ENCODE results near the gene MSX1.

MSX1 gene

DNA sequence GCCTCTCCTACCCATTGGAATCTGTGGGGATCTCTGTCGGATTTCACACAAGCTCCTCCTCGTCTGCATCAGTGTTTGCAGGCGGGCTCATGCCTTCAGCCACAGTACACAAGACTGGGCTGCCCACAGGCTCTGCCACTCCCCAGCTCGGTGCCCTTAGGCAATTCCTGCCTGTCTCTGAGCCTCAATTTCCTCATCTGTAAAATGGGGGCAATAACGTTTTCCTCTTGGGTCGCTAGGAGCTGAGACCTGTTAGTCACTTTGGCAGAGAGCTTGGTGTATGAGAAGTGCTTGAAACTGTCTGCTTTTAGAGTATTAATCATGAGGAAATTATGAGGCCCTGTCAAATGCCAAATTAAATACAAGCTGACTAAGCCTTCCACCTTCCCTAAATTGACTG, 27.6 kb upstream of the MSX1 start:
- no peak for DNase-seq
- H3K27ac Mint-ChIP-seq = no peak overlapping the region
- H3K27me3 Mint-ChIP-seq = peaks cover 13% of the 10 kb centered on the region
- H3K9me3 Mint-ChIP-seq = peaks cover 15% of the 10 kb centered on the region
- H3K4me3 Mint-ChIP-seq = no peak overlapping the region
- no peak for ATAC-seq
- H3K4me1 Mint-ChIP-seq = no peaks in the 10 kb centered on the region
- no peaks in the 10 kb centered on the region for H3K36me3 Mint-ChIP-seq (ENCODE audit: low read depth)

DNA sequence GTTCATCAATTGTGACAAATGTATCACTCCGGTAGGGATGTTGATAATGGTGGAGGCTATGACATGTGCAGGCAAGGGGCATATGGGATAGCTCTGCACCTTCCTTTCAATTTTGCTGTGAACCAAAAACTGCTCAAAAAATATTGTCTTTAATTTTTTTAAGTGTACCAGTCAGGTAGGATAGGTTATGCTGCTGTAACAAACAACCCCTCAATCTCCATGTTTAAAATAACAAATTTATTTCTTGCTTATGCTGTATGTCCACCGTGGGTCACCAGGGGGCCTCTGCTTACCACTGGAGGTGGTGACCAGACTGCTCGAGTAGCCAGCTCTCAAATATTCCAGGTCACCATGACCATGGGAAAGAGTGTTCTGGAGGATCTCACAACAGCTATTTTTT, 23.4 kb upstream of the MSX1 start:
- Mint-ChIP-seq H3K36me3 (ENCODE audit: low read depth) (no peaks in the 10 kb centered on the region), H3K9me3 (peaks cover 15% of the 10 kb centered on the region)

DNA sequence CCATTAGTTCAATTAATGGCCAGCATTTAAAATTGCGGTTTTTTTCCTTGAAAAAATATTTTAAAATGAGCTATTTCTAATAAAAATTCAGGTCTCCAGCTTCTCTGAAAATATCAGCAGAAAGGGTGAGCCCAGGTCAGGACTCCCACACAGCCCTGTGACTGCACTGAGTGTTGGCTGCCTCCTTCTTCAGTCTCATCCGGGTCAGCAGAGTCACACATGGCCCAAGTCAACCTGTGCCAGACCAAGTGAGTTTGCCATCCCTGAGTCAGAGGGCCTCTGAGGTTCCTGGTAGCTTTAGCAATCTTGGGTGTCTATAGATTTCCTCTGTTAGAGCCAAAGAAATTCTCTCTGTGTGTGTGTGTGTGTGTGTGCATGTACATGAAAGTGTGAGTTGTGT, 22.1 kb upstream of the MSX1 start:
- no peaks in the 10 kb centered on the region for H3K4me1 Mint-ChIP-seq
- no peak overlapping the region for H3K4me3 Mint-ChIP-seq
- no peak for DNase-seq
- H3K27me3 Mint-ChIP-seq = peaks cover 16% of the 10 kb centered on the region
- no peak for ATAC-seq
- no peaks in the 10 kb centered on the region for H3K36me3 Mint-ChIP-seq (ENCODE audit: low read depth)
- peaks cover 15% of the 10 kb centered on the region for H3K9me3 Mint-ChIP-seq
- H3K27ac Mint-ChIP-seq = no peak overlapping the region

More for the DNA sequence above, 23.4 kb upstream of the MSX1 start:
- ATAC-seq (no peak), DNase-seq (no peak)
- H3K4me3 Mint-ChIP-seq = no peak overlapping the region
- H3K27me3 Mint-ChIP-seq = peaks cover 11% of the 10 kb centered on the region
- H3K27ac Mint-ChIP-seq = no peak overlapping the region
- H3K4me1 Mint-ChIP-seq = no peaks in the 10 kb centered on the region

DNA sequence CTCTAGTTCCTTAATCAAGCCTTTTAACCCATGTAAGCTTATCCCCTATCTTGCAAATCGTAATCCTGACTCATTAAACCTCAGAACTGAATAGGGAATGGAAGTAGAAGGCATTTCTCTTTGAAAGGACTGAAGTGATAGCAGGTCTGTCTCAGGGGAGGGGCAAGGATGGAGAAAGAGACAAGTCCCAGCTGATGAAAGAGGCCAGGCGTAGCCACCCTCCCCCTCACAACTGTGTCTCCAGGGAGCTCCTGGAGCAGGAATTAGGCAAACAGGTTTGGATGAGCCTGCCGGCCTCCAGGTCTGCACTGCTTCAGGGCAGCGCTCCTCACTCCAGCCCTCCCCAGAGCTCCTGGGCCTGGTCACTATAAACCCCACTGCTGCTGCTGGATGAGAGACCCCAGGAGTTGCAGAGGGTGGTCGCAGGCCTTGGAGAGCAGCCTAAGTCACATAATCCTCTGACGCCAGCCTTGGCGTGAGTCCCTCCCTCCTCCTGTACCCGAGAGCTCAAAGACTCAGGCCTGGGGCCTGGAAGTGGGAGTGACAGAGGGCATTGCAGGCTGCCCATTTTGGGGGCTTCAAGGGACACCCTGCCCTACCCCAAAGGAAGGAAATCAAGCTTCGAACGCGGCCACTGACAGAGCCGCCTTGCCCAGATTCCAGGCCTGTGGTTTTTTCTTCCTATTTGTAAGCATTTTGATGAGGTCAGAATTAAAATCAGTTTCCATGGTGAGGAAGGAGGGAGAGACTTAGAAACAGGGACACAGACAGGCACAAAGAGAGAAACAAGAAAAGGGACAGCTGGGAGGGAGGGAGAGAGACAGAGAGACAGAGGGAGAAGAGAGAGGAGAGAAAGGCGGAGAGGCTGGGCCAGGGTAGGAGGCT, 21.2 kb upstream of the MSX1 start:
- peaks cover 4% of the 10 kb centered on the region for H3K4me1 Mint-ChIP-seq
- no peak overlapping the region for H3K4me3 Mint-ChIP-seq
- peaks cover 15% of the 10 kb centered on the region for H3K9me3 Mint-ChIP-seq
- H3K27ac Mint-ChIP-seq = no peak overlapping the region
- DNase-seq (no peak), ATAC-seq (no peak)
- H3K36me3 Mint-ChIP-seq (ENCODE audit: low read depth) = no peaks in the 10 kb centered on the region
- H3K27me3 Mint-ChIP-seq = peaks cover 23% of the 10 kb centered on the region

DNA sequence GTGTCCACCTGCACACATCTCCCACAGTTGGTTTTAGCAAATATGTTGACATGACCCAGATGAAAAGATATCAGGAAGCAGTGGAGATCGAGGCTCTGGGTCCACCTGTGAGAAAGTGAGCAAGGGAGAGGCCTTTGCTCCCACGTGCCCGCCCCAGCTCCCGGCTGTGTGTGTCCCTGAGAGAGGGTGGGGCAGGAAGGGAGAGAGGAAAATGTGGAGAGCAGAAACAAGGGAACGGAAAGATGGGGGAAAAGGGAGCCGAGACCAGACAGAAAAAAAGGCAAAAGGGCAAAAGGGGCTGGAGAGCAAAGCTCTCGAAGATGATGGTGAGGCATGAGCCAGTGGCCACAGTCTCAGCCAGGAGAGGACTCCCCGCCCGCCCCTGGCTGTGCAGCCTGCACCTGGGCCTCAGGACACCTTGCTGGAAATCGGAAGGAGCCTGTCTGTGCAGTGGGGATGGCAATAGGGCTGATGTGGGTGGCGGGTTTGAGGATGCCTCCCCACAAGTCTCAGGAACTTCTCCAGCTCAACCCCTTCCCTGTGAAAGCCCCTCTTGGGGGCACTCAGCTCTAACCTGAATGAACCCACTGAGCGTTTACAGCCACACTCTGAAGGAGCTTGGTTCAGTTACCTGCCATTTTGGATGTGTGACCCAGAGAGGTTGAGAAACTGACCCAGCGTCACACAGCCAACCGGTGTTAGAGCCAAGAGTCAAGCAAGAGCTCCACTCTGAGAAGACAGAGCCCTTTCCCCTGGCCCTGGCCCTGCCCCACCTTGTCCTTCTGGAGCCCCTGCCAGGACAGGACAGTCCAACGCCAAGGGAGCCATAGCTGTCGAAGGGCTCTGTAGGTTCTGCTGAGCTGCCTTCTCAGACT, 20.3 kb upstream of the MSX1 start:
- Mint-ChIP-seq H3K36me3 (ENCODE audit: low read depth) (no peaks in the 10 kb centered on the region), H3K27me3 (peaks cover 25% of the 10 kb centered on the region), H3K9me3 (peaks cover 9% of the 10 kb centered on the region), H3K4me3 (no peak overlapping the region), H3K4me1 (peaks cover 4% of the 10 kb centered on the region), H3K27ac (no peak overlapping the region)
- ATAC-seq (no peak), DNase-seq (no peak)

DNA sequence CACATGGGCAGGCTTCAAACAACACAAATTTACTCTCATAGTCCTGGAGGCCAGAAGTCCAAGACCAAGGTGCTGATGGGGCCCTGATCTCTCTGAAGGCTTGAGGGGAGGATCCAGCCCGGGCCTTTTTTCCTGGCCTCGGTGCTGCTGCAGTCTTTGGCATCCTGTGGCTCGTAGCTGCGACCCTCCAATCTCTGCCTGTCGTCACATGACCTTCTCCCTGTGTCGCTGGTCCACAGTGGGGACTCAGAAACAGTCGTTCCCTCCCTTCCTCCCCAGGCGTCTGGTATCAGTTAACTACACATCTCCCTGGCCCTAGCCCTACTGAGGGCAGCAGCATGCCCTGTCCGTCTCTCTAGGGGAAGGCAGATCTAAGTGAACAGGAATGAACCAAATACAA, 19.1 kb upstream of the MSX1 start:
- H3K4me1 Mint-ChIP-seq = peaks cover 4% of the 10 kb centered on the region
- no peak overlapping the region for H3K27ac Mint-ChIP-seq
- H3K36me3 Mint-ChIP-seq (ENCODE audit: low read depth) = no peaks in the 10 kb centered on the region
- peaks cover 2% of the 10 kb centered on the region for H3K9me3 Mint-ChIP-seq
- ATAC-seq (no peak), DNase-seq (no peak)
- H3K4me3 Mint-ChIP-seq = no peak overlapping the region
- H3K27me3 Mint-ChIP-seq = peaks cover 25% of the 10 kb centered on the region

DNA sequence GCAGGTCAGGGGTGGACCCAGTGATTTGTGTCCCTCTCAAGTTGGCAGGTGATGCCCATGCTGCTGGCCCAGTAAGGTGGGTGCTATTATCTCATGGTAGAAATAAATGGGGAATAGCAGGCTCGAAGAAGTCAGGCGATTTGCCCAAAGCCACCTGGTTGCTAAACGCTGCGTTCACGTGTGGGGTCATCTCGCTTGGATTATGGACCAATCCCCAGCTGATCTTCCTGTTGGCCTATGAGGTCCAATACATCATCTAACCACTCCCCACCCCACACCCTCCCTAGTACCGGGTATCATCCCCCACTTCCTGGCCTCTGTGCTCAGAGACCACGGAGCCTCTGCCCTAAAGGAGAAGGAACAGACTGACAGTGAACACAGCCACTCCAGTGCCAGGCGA, 18.3 kb upstream of the MSX1 start:
- no peak overlapping the region for H3K4me3 Mint-ChIP-seq

DNA sequence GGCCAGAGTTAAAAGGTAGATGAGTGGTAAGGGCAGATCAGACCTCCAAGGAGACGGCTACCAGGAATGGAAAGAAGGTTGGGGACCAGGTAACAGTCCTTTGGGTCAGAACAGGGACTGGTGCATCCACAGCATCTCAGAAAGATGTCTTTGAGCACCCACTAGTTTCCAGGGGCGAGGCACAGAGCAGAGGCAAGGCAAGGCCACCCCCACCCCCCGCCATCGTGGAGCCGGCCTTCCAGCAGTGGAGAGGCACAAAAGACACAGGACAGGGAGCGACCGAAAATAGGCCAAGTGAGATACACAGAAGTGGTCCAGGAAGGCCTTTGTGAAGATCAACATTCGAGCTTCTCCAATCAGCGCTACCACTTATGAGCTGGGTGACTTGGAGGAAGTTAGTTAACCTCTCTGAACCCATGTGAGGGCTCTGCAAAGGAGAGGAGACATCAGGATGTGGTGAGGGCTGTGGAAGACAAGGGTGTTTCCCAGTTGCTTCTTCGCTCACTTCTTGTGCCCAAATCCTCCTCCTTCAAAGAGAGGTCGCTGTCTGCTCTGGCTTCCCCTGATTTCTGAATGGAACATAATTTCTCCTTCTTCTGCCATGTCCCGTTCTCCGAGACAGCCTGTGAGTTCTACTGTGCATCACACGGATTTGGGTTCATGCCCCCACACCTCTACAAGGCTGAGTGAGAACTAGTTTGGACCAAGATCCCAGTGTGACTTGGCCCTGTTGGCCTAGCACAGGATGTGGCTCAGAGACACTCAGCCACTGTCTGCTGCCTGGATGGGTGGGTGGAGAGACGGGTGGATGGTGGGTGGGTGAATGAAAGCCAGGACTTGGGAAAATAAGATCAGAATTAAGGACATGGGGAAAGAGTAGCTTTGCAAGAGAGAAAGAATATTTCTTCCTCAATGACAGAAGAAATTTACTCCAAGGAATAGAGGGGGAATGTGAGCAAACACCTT, 16.7 kb upstream of the MSX1 start:
- DNase-seq = no peak
- no peak for ATAC-seq
- H3K9me3 Mint-ChIP-seq = no peaks in the 10 kb centered on the region
- H3K4me3 Mint-ChIP-seq = no peak overlapping the region
- H3K27ac Mint-ChIP-seq = no peak overlapping the region
- H3K27me3 Mint-ChIP-seq = peaks cover 23% of the 10 kb centered on the region
- no peaks in the 10 kb centered on the region for H3K36me3 Mint-ChIP-seq (ENCODE audit: low read depth)
- peaks cover 4% of the 10 kb centered on the region for H3K4me1 Mint-ChIP-seq

More for the DNA sequence above, 18.3 kb upstream of the MSX1 start:
- Mint-ChIP-seq H3K4me1 (peaks cover 4% of the 10 kb centered on the region), H3K27me3 (peaks cover 27% of the 10 kb centered on the region), H3K36me3 (ENCODE audit: low read depth) (no peaks in the 10 kb centered on the region), H3K9me3 (no peaks in the 10 kb centered on the region), H3K27ac (no peak overlapping the region)
- ATAC-seq (no peak), DNase-seq (no peak)

DNA sequence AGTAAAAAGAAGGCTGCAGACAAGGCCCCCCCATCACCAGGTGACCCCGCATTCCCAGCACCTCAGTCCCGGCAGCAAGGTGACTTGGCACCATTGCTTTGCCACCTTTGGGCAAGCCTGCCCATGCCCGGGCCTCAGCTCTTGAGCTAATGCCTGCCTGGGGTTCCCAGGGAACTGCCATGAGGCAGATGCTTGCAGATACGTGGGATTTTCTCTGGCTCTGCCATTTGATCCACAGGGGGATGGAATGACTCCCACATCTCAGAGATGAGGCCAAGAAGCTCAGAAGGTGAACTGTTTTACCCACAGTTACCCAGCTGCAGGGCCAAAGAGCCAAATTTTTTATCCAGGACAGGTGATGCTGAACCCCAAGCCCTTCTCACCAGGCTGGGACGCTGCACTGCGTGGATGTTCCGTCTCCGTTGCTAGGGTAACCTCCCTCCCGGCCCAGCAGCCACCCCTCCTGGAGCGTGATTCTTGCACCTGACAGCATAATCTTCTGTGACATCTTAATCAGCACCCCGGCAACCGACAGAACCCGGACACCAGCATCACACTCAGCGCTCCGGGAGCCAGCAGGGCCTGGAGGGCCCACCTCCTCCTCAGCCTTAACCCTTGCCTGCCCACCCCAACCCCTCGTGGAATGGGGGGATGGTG, 15.7 kb upstream of the MSX1 start:
- H3K27ac Mint-ChIP-seq = no peak overlapping the region

DNA sequence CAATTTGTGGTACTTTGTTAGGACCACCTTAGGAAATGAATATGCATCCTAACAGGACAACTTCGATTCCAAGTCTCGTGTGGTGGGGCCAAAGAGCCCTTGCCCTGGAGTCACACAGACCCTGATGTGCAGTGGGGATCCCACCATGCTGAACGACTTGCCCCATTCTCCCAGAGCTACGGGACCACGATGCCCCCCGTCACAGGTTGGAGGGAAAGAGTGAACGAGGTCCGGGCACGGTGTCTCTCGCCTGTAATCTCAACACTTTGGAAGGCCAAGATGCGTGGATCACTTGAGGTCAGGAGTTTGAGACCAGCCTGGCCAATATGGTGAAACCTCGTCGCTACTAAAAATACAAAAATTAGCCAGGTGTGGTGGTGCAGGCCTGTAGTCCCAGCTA, 14.4 kb upstream of the MSX1 start:
- Mint-ChIP-seq H3K9me3 (no peaks in the 10 kb centered on the region), H3K36me3 (ENCODE audit: low read depth) (no peaks in the 10 kb centered on the region), H3K27me3 (peaks cover 29% of the 10 kb centered on the region), H3K4me3 (no peak overlapping the region), H3K4me1 (peaks cover 4% of the 10 kb centered on the region), H3K27ac (no peak overlapping the region)
- no peak for ATAC-seq
- DNase-seq = no peak

More for the DNA sequence above, 15.7 kb upstream of the MSX1 start:
- Mint-ChIP-seq H3K9me3 (no peaks in the 10 kb centered on the region), H3K4me3 (no peak overlapping the region), H3K36me3 (ENCODE audit: low read depth) (no peaks in the 10 kb centered on the region), H3K27me3 (peaks cover 29% of the 10 kb centered on the region), H3K4me1 (peaks cover 4% of the 10 kb centered on the region)
- no peak for DNase-seq
- no peak for ATAC-seq

DNA sequence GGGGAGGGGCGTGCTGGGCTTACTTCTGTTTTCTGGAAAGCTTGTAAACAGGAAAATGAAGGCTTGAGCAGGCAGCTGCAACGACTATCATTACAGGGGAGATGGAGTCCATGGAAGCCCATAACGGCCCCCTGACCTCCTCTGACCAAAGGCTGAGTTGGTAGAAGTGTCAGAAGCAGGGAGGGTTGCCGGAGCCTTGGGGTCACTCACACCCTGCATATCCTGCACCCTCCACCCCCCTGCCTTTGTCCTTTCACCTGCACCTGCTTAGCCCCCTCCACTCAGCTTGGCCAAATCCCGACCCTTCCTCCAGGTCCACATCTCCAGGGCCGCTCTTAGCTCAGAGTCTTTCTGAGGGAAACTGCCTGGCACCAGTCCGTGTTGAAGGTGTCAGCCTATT, 12.5 kb upstream of the MSX1 start:
- Mint-ChIP-seq H3K9me3 (no peaks in the 10 kb centered on the region), H3K27ac (no peak overlapping the region), H3K4me1 (peaks cover 4% of the 10 kb centered on the region), H3K4me3 (no peak overlapping the region), H3K27me3 (peaks cover 37% of the 10 kb centered on the region), H3K36me3 (ENCODE audit: low read depth) (no peaks in the 10 kb centered on the region)
- ATAC-seq (no peak), DNase-seq (no peak)

DNA sequence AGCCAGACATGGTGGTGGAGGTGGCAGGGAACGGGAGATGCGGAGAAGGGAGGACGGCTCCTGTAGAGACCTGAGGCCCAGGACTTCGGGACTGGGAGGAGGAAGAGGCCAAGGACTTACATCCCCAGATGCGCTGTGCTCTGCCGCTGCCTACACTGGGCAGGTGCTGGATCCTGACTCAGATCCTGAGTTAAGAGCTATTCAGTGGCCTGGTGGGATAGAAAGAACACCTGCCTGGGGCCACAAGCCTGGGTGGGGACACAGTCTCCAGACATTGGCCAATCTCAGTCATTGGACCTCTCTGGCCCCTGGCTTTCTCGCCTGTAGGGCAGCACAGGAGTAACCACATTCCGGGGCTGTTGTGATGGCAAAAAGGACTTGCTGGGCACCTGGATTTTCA, 10.9 kb upstream of the MSX1 start:
- Mint-ChIP-seq H3K36me3 (ENCODE audit: low read depth) (no peaks in the 10 kb centered on the region), H3K27me3 (peaks cover 44% of the 10 kb centered on the region), H3K9me3 (no peaks in the 10 kb centered on the region), H3K4me1 (peaks cover 8% of the 10 kb centered on the region), H3K4me3 (no peak overlapping the region), H3K27ac (no peak overlapping the region)
- DNase-seq (no peak), ATAC-seq (no peak)

DNA sequence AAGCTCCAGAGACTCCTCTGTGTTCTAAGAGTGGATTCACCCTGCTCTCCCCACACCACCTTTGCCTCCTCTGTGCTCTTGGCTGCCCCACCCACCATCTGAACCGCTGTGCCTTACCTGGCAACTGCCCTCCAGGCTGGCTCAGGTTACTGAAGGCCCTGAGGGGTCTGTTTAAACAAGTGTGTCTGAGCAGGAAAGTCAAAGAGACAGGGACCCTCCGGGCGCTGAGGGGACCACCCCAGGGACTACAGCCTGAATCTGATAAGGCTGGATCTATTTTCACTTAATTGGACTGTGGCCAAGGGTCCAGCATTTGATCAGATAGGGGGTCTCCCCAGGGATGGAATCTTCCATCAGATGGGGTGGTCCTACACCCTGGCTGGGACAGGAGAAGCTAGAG, 10.4 kb upstream of the MSX1 start:
- no peak overlapping the region for H3K27ac Mint-ChIP-seq
- ATAC-seq (no peak), DNase-seq (no peak)
- peaks cover 44% of the 10 kb centered on the region for H3K27me3 Mint-ChIP-seq
- no peak overlapping the region for H3K4me3 Mint-ChIP-seq
- no peaks in the 10 kb centered on the region for H3K9me3 Mint-ChIP-seq
- no peaks in the 10 kb centered on the region for H3K36me3 Mint-ChIP-seq (ENCODE audit: low read depth)
- H3K4me1 Mint-ChIP-seq = peaks cover 10% of the 10 kb centered on the region
